Fibroblast of the aortic adventitia (primary cell): Measurements from ENCODE around the gene AQP5. TPM values are rescaled to one million over a fixed set of nuclear protein-coding genes. Genes with fewer than 3 reads are reported as not detected.

Experiments used
- DNase-seq: peaks from one replicate; pipeline ENCODE4 v3.0.0-alpha.2; 2010; ENCODE audit warnings: low read depth
- H3K4me3 ChIP-seq: 2 replicates; pipeline ENCODE4 v1.5.1; 2011; ENCODE audit warnings: low read depth, mild to moderate bottlenecking, control low read depth, low read length, moderate library complexity
- total RNA-seq: library from RNA; depleted of rRNA; stranded (reverse); fragments of >200 nt; gene quantifications from 2 replicates; pipeline ENCODE4 v1.2.3, GENCODE V29; 2012; ENCODE audit warnings: low replicate concordance
- TF ChIP-seq, protein P1 (sequence below): IDR thresholded peaks from 2 replicates; pipeline ENCODE4 v1.5.1; 2011; ENCODE audit warnings: mild to moderate bottlenecking, low read length, control low read depth, inconsistent platforms; ENCODE audit not compliant: insufficient read depth

AQP5 gene
- total RNA-seq, 1 donor, result 0.72 TPM

GRCh38 chr12:49932023-49932422 is 29.6 kb upstream of the AQP5 start:
- no peak for DNase-seq
- TF ChIP-seq, protein P1, sequence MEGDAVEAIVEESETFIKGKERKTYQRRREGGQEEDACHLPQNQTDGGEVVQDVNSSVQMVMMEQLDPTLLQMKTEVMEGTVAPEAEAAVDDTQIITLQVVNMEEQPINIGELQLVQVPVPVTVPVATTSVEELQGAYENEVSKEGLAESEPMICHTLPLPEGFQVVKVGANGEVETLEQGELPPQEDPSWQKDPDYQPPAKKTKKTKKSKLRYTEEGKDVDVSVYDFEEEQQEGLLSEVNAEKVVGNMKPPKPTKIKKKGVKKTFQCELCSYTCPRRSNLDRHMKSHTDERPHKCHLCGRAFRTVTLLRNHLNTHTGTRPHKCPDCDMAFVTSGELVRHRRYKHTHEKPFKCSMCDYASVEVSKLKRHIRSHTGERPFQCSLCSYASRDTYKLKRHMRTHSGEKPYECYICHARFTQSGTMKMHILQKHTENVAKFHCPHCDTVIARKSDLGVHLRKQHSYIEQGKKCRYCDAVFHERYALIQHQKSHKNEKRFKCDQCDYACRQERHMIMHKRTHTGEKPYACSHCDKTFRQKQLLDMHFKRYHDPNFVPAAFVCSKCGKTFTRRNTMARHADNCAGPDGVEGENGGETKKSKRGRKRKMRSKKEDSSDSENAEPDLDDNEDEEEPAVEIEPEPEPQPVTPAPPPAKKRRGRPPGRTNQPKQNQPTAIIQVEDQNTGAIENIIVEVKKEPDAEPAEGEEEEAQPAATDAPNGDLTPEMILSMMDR, result no peak
- no peak overlapping the region for H3K4me3 ChIP-seq

DNA sequence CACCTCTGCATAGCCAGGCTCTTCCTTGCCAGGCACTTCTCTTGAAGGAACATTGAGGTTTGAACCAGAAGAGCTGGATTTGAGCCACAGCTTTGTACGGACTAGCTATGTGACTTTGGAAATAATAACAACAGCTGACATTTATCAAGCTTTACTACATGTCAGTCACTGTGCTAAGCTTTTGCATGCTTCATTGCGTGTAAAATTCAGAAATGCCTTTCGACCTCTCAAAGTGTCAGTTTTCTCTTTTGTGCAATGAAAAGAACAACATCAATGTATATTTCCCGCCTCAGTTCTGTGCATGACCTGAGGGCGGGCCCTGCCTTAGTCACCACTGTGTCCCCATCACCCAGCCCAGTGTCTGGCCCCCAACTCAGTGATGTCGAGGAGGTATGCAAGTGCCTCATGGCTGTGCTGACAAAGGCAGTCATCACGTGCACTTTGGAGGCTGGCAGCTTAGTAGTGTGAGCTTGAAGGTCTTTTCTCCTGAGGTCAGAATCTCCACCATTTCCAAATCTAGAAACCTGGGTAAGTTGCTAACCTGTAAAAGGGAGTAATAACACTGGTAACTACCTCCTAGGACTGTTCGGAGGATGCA is 29.0 kb upstream of the AQP5 start:
- DNase-seq, result no peak

GRCh38 chr12:49933796-49934195 is 27.9 kb upstream of the AQP5 start:
- DNase-seq, result peak; percentile 44
- no peak overlapping the region for H3K4me3 ChIP-seq
- TF ChIP-seq, protein P1, result no peak

More for the DNA sequence above, 29.0 kb upstream of the AQP5 start:
- TF ChIP-seq, protein P1, result no peak
- no peak overlapping the region for H3K4me3 ChIP-seq

GRCh38 chr12:49934505-49934904 is 27.2 kb upstream of the AQP5 start:
- TF ChIP-seq, protein P1, result no peak
- H3K4me3 ChIP-seq, result no peak overlapping the region
- DNase-seq, result no peak

DNA sequence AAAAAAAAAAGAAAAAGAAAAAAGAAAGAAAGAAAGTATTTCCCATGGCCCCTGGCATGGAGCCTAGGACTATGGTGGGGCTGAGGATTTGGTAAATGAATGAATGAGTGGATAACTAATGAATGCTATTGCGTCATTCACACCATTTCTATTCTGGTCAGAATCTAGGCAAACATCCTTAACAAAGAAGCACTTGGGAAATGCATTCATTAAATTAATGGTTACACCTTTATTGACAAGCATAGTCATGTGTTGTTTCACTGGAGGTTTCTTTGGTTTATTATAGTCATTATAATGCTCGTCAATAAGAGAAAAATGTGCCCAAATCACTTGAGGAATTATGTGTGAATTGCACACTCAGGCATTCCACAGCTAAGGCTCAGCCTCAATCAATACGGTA is 24.7 kb upstream of the AQP5 start:
- DNase-seq, result no peak
- TF ChIP-seq, protein P1, result no peak
- no peak overlapping the region for H3K4me3 ChIP-seq

DNA sequence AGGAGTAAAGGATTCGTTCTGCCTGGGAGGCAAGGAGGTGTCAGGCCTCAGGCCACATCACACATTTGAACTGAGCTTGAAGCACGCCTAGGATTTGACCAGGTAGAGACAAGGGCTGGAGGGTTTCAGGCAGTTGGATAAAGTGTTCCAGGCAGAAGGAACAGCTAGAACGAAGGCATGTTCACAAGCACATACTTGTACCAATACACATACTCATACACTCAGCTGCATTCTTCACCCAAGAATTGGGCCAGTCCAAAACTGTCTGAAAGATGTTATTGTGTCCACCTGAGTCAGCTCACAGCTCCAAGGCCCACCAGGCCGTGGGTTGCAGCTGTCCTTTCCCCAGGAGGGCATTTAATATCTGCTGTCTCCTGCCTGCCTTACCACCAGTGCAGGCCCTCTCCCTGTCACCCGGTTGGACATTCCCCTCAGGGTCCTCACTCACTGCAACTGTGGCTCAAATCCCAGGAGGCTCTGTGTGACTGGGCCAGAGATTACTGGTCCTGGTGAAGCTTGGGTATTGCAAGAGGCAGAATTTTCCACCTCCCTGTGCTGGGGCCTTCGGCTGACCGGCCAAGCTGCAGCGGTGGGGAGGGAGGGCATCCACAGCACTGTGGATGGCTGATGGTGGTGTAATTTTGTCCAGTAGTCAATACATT is 23.9 kb upstream of the AQP5 start:
- no peak for DNase-seq
- no peak overlapping the region for H3K4me3 ChIP-seq
- TF ChIP-seq, protein P1, result no peak
